ENCODE results near the gene RC3H2. TPM values are rescaled to one million over a fixed set of nuclear protein-coding genes. Genes with fewer than 3 reads are reported as not detected.

RC3H2 gene, protein sequence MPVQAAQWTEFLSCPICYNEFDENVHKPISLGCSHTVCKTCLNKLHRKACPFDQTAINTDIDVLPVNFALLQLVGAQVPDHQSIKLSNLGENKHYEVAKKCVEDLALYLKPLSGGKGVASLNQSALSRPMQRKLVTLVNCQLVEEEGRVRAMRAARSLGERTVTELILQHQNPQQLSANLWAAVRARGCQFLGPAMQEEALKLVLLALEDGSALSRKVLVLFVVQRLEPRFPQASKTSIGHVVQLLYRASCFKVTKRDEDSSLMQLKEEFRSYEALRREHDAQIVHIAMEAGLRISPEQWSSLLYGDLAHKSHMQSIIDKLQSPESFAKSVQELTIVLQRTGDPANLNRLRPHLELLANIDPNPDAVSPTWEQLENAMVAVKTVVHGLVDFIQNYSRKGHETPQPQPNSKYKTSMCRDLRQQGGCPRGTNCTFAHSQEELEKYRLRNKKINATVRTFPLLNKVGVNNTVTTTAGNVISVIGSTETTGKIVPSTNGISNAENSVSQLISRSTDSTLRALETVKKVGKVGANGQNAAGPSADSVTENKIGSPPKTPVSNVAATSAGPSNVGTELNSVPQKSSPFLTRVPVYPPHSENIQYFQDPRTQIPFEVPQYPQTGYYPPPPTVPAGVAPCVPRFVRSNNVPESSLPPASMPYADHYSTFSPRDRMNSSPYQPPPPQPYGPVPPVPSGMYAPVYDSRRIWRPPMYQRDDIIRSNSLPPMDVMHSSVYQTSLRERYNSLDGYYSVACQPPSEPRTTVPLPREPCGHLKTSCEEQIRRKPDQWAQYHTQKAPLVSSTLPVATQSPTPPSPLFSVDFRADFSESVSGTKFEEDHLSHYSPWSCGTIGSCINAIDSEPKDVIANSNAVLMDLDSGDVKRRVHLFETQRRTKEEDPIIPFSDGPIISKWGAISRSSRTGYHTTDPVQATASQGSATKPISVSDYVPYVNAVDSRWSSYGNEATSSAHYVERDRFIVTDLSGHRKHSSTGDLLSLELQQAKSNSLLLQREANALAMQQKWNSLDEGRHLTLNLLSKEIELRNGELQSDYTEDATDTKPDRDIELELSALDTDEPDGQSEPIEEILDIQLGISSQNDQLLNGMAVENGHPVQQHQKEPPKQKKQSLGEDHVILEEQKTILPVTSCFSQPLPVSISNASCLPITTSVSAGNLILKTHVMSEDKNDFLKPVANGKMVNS
- total RNA-seq (2014; rRNA removed; shearing (Covaris generic)) (45.0 and 46.2 TPM in 2 replicates), total RNA-seq (2022) (73.7 and 78.7 TPM in 2 replicates), Bru-seq, nascent RNA (percentile 90 among the genes with signal in this experiment), BruChase-seq, experiment 1, labeled RNA remaining after a 6-hour chase (percentile 88 among the genes with signal in this experiment), BruChase-seq, experiment 2, labeled RNA remaining after a 2-hour chase (percentile 96 among the genes with signal in this experiment)
- long read RNA-seq, full-length matches to known transcripts: 15 of 46 reads
- long read RNA-seq, partial matches to known transcripts: 8 of 46 reads
- long read RNA-seq, other reads (novel, unspliced or antisense): 23 of 46 reads

- POLR2A ChIA-PET: interaction anchor here (0.6 to 4.5 kb wide), 11 partner anchors 8 to 1641 kb away, joined by 3 to 30 read pairs (median 5); partner anchors contain the start of genes PDCL, RABGAP1, ZBTB26 and ZBTB6
- H2AFZ ChIP-seq (ENCODE audit: low read length): peak within 1 kb of the TSS; percentile 92
- H3K4me3 ChIP-seq (ENCODE audit: low read depth, low read length, poor library complexity, severe bottlenecking): peak within 1 kb of the TSS; percentile 82
- H3K4me1 ChIP-seq (ENCODE audit: insufficient read depth, low read length, poor library complexity, severe bottlenecking): peaks cover 35% of the 10 kb centered on the region
- BruUV-seq (replicated peaks): no TSS peak
- peak within 1 kb of the TSS; percentile 92 for H3K4me2 ChIP-seq (ENCODE audit: low read length)
- peaks cover 26% of the 10 kb centered on the region; the same call in 1 of the 2 replicates for H3K36me3 ChIP-seq (ENCODE audit: insufficient read depth, low read length)
- TF ChIP-seq, protein P1, sequence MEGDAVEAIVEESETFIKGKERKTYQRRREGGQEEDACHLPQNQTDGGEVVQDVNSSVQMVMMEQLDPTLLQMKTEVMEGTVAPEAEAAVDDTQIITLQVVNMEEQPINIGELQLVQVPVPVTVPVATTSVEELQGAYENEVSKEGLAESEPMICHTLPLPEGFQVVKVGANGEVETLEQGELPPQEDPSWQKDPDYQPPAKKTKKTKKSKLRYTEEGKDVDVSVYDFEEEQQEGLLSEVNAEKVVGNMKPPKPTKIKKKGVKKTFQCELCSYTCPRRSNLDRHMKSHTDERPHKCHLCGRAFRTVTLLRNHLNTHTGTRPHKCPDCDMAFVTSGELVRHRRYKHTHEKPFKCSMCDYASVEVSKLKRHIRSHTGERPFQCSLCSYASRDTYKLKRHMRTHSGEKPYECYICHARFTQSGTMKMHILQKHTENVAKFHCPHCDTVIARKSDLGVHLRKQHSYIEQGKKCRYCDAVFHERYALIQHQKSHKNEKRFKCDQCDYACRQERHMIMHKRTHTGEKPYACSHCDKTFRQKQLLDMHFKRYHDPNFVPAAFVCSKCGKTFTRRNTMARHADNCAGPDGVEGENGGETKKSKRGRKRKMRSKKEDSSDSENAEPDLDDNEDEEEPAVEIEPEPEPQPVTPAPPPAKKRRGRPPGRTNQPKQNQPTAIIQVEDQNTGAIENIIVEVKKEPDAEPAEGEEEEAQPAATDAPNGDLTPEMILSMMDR (conservative IDR thresholded peaks at IDR 0.05; ENCODE audit: low read length): no peak
- TF ChIP-seq EZH2phosphoT487 (IDR thresholded peaks at IDR 0.05; ENCODE audit: borderline replicate concordance, low read depth, low read length): no peak
- no peaks in the 10 kb centered on the region for H3K9me3 ChIP-seq (ENCODE audit: low read length)
- peak within 1 kb of the TSS; percentile 75 for H3K27ac ChIP-seq (ENCODE audit: low read depth, low read length, poor library complexity, severe bottlenecking)
- peak; percentile 100 for DNase-seq (ENCODE audit: low spot score)
- intact Hi-C loops (cut with micrococcal nuclease; ENCODE audit: unreplicated experiment): loop anchor here (1.0 to 10.0 kb wide), 4 partner anchors 36 to 440 kb away; partner anchors contain the start of gene RABGAP1
- peaks cover 67% of the 10 kb centered on the region for H3K79me2 ChIP-seq (ENCODE audit: insufficient read depth, low read depth, low read length)
- peaks cover 11% of the 10 kb centered on the region; the same call in 1 of the 2 replicates for H4K20me1 ChIP-seq (ENCODE audit: insufficient read depth, low read length)
- CTCF ChIA-PET (ENCODE audit: unreplicated experiment): no interaction called here
- H3K9me2 ChIP-seq (ENCODE audit: insufficient read depth, low read length): no peaks in the 10 kb centered on the region
Measured at GRCh38 chr9:122904823-122905710, at the start of gene RC3H2. TSS of gene RC3H2 (minus strand) at chr9:122905359. CDS start at chr9:122897509, 7,850 bp downstream.

DNA sequence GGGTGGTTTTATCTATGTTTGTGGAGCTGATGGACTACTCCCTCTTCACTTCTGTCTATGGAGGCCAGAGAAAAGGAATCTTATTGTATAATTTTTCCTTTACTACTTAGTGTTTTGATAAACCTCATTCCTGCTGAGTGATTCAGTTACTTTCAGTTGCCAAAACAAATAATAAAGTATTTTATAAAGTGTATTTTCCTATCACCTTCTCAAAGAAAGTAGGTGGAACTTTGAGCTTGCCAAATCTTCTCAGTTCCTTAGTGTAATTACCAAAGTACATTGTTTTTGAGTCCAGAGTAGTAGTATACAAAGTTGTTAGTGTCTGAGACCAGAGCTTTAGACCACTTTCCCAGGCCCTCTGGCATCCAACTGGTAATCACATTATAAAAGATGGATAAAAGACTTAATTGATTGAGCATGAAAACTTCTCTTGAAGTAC lies 49.1 kb upstream of the RC3H2 start:
- Histone ChIP-seq H3K27ac (ENCODE audit: low read depth, low read length, poor library complexity, severe bottlenecking) (no peak overlapping the region), H2AFZ (ENCODE audit: low read length) (no peak overlapping the region), H3K4me2 (ENCODE audit: low read length) (no peak overlapping the region), H4K20me1 (ENCODE audit: insufficient read depth, low read length) (0 out of 2 replicates have a peak, but pooled peaks cover 4% of the 10 kb centered on the region), H3K4me1 (ENCODE audit: insufficient read depth, low read length, poor library complexity, severe bottlenecking) (no peaks in the 10 kb centered on the region), H3K79me2 (ENCODE audit: insufficient read depth, low read depth, low read length) (peaks cover 80% of the 10 kb centered on the region), H3K9me3 (ENCODE audit: low read length) (no peaks in the 10 kb centered on the region), H3K4me3 (ENCODE audit: low read depth, low read length, poor library complexity, severe bottlenecking) (no peak overlapping the region), H3K36me3 (ENCODE audit: insufficient read depth, low read length) (peaks cover 34% of the 10 kb centered on the region), H3K9me2 (ENCODE audit: insufficient read depth, low read length) (no peaks in the 10 kb centered on the region)
- no TSS peak for BruUV-seq (replicated peaks)
- TF ChIP-seq, protein P1 (conservative IDR thresholded peaks at IDR 0.05; ENCODE audit: low read length): no peak
- no peak for TF ChIP-seq EZH2phosphoT487 (IDR thresholded peaks at IDR 0.05; ENCODE audit: borderline replicate concordance, low read depth, low read length)
- ChIA-PET CTCF (ENCODE audit: unreplicated experiment) (no interaction called here), POLR2A (interaction anchor here (1.6 to 2.3 kb wide), 2 partner anchors 13 to 23 kb away, joined by 4 to 12 read pairs; partner anchors contain the start of genes RABGAP1 and ZBTB26)
- no peak for DNase-seq (ENCODE audit: low spot score)
- intact Hi-C loops (cut with micrococcal nuclease; ENCODE audit: unreplicated experiment): no loop called here

Data from OCI-LY7 (cell line).